ENCODE data around the gene PDZD2.

The PDZD2 gene

GRCh38 chr5:31863991-31864411 is 225.1 kb downstream of the PDZD2 start:
- TF ChIP-seq CTCF (IDR thresholded peaks at IDR 0.05; ENCODE audit: control insufficient read depth, extremely low read depth, insufficient read depth), result no peak
- H3K4me3 ChIP-seq (ENCODE audit: low read depth, low read length), result no peak overlapping the region
- no peak for DNase-seq (ENCODE audit: low read depth)

- no peak for DNase-seq (ENCODE audit: low read depth)
- no peak for TF ChIP-seq CTCF (IDR thresholded peaks at IDR 0.05; ENCODE audit: control insufficient read depth, extremely low read depth, insufficient read depth)
- no peak overlapping the region for H3K4me3 ChIP-seq (ENCODE audit: low read depth, low read length)
These were observed 227.2 kb downstream of the PDZD2 start for GRCh38 chr5:31866166-31866565.

- H3K4me3 ChIP-seq (ENCODE audit: low read depth, low read length), result no peak overlapping the region
- DNase-seq (ENCODE audit: low read depth), result no peak
- TF ChIP-seq CTCF (IDR thresholded peaks at IDR 0.05; ENCODE audit: control insufficient read depth, extremely low read depth, insufficient read depth), result no peak
These were observed 228.3 kb downstream of the PDZD2 start for GRCh38 chr5:31867219-31867618.

- H3K4me3 ChIP-seq (ENCODE audit: low read depth, low read length), result no peak overlapping the region
- TF ChIP-seq CTCF (IDR thresholded peaks at IDR 0.05; ENCODE audit: control insufficient read depth, extremely low read depth, insufficient read depth), result no peak
- no peak for DNase-seq (ENCODE audit: low read depth)
These were observed 241.5 kb downstream of the PDZD2 start for GRCh38 chr5:31880449-31880848.

- no peak for DNase-seq (ENCODE audit: low read depth)
- TF ChIP-seq CTCF (IDR thresholded peaks at IDR 0.05; ENCODE audit: control insufficient read depth, extremely low read depth, insufficient read depth), result no peak
- H3K4me3 ChIP-seq (ENCODE audit: low read depth, low read length), result no peak overlapping the region
These were observed 246.0 kb downstream of the PDZD2 start for GRCh38 chr5:31884896-31885295.

- H3K4me3 ChIP-seq (ENCODE audit: low read depth, low read length), result no peak overlapping the region
- DNase-seq (ENCODE audit: low read depth), result no peak
These were observed 247.3 kb downstream of the PDZD2 start for GRCh38 chr5:31886206-31886605.

More at GRCh38 chr5:31886206-31886605, 247.3 kb downstream of the PDZD2 start:
- TF ChIP-seq CTCF (IDR thresholded peaks at IDR 0.05; ENCODE audit: control insufficient read depth, extremely low read depth, insufficient read depth), result no peak
